Astrocyte (in vitro differentiated cells and primary cell): ENCODE data around the gene PLCL1. TPM values are rescaled to one million over a fixed set of nuclear protein-coding genes. Genes with fewer than 3 reads are reported as not detected.

ENCODE experiments used
- DNase-seq: peaks from one replicate; pipeline ENCODE4 v3.0.0-alpha.2; 2010; ENCODE audit warnings: low read depth
- FAIRE-seq: peaks from 2 replicates; lab custom pipeline; 2011; peaks lifted over from hg19 to GRCh38; lab: Jason Lieb, UNC
- H2AFZ ChIP-seq: 2 replicates; pipeline ENCODE4 v1.6.0; 2012; ENCODE audit warnings: low read depth, low read length, inconsistent platforms
- H3K27ac ChIP-seq: 2 replicates; pipeline ENCODE4 v1.5.1; 2011; ENCODE audit warnings: low read depth, low read length, inconsistent platforms
- H3K27me3 ChIP-seq: 2 replicates; pipeline ENCODE4 v1.6.0; 2011; ENCODE audit warnings: low read length, inconsistent platforms; ENCODE audit not compliant: insufficient read depth
- H3K36me3 ChIP-seq: 2 replicates; pipeline ENCODE4 v1.5.1; 2011; ENCODE audit warnings: low read length, inconsistent platforms; ENCODE audit not compliant: insufficient read depth
- H3K4me1 ChIP-seq: 2 replicates; pipeline ENCODE4 v1.5.1; 2011; ENCODE audit warnings: low read length, inconsistent platforms; ENCODE audit not compliant: insufficient read depth
- H3K4me2 ChIP-seq: 2 replicates; pipeline ENCODE4 v1.6.0; 2012; ENCODE audit warnings: low read length, inconsistent platforms
- H3K4me3 ChIP-seq: 2 replicates; pipeline ENCODE4 v1.5.1; 2011; ENCODE audit warnings: low read depth, mild to moderate bottlenecking, low read length, inconsistent platforms; ENCODE audit not compliant: insufficient read depth
- H3K79me2 ChIP-seq: 2 replicates; pipeline ENCODE4 v1.6.0; 2012; ENCODE audit warnings: mild to moderate bottlenecking, low read length, inconsistent platforms; ENCODE audit not compliant: insufficient read depth
- H3K9ac ChIP-seq: 2 replicates; pipeline ENCODE4 v1.6.0; 2012; ENCODE audit warnings: mild to moderate bottlenecking, low read length, inconsistent platforms
- H3K9me3 ChIP-seq: 2 replicates; pipeline ENCODE4 v1.5.1; 2012; ENCODE audit warnings: low read depth, mild to moderate bottlenecking, low read length, inconsistent platforms; ENCODE audit not compliant: insufficient read depth
- H4K20me1 ChIP-seq: 2 replicates; pipeline ENCODE4 v1.6.0; 2012; ENCODE audit warnings: low read length, inconsistent platforms; ENCODE audit not compliant: insufficient read depth
- H3K27ac Mint-ChIP-seq: one replicate; pipeline ENCODE4 v1.8.0; 2021; ENCODE audit warnings: mild to moderate bottlenecking, mixed read lengths; ENCODE audit not compliant: unreplicated experiment
- H3K27me3 Mint-ChIP-seq: one replicate; pipeline ENCODE4 v1.8.0; 2021; ENCODE audit warnings: low read depth, mixed read lengths; ENCODE audit not compliant: unreplicated experiment
- H3K36me3 Mint-ChIP-seq: one replicate; pipeline ENCODE4 v1.8.0; 2021; ENCODE audit warnings: low read depth, mixed read lengths; ENCODE audit not compliant: unreplicated experiment
- H3K4me1 Mint-ChIP-seq: one replicate; pipeline ENCODE4 v1.8.0; 2021; ENCODE audit warnings: low read depth, mixed read lengths; ENCODE audit not compliant: unreplicated experiment
- H3K4me3 Mint-ChIP-seq: one replicate; pipeline ENCODE4 v1.8.0; 2021; ENCODE audit warnings: mild to moderate bottlenecking, moderate library complexity, mixed read lengths; ENCODE audit not compliant: unreplicated experiment
- H3K9me3 Mint-ChIP-seq: one replicate; pipeline ENCODE4 v1.8.0; 2021; ENCODE audit warnings: mild to moderate bottlenecking, mixed read lengths; ENCODE audit not compliant: unreplicated experiment
- CTCF ChIP-seq: IDR thresholded peaks from 2 replicates; pipeline ENCODE4 v1.5.1; 2011; ENCODE audit warnings: low read depth, mild to moderate bottlenecking, inconsistent platforms, low read length, moderate library complexity; ENCODE audit not compliant: insufficient read depth
- EZH2 ChIP-seq: IDR thresholded peaks from 2 replicates; pipeline ENCODE4 v1.6.1; 2012; ENCODE audit warnings: mild to moderate bottlenecking, low read length, inconsistent platforms; ENCODE audit not compliant: insufficient read depth
- total RNA-seq: library from RNA; stranded (reverse); gene quantifications from 2 replicates; pipeline ENCODE4 v1.2.1, GENCODE V29; 2021

Gene PLCL1
- total RNA-seq, 1 donor from 2014 or later, result 0.84 TPM

- FAIRE-seq, result no peak
- peaks cover 20% of the 10 kb centered on the region for H3K27me3 Mint-ChIP-seq
- Histone ChIP-seq H3K9me3 (no peaks in the 10 kb centered on the region), H4K20me1 (no peaks in the 10 kb centered on the region), H3K4me2 (no peak overlapping the region), H3K4me3 (no peak overlapping the region), H2AFZ (no peak overlapping the region), H3K27ac (no peak overlapping the region), H3K79me2 (no peaks in the 10 kb centered on the region), H3K36me3 (no peaks in the 10 kb centered on the region), H3K4me1 (peaks cover 3% of the 10 kb centered on the region), H3K27me3 (peaks cover 22% of the 10 kb centered on the region), H3K9ac (no peak overlapping the region)
- no peak for TF ChIP-seq EZH2
- no peak for TF ChIP-seq CTCF
- H3K36me3 Mint-ChIP-seq, result no peaks in the 10 kb centered on the region
- H3K27ac Mint-ChIP-seq, result no peak overlapping the region
- H3K9me3 Mint-ChIP-seq, result no peaks in the 10 kb centered on the region
- no peak for DNase-seq
- H3K4me3 Mint-ChIP-seq, result no peak overlapping the region
- H3K4me1 Mint-ChIP-seq, result peaks cover 2% of the 10 kb centered on the region
These were observed 3.4 kb upstream of the PLCL1 start for GRCh38 chr2:197801033-197801432.

GRCh38 chr2:197803033-197803444 is 1.4 kb upstream of the PLCL1 start:
- Mint-ChIP-seq H3K27me3 (peaks cover 15% of the 10 kb centered on the region), H3K36me3 (no peaks in the 10 kb centered on the region), H3K4me3 (no peak overlapping the region), H3K27ac (no peak overlapping the region), H3K9me3 (no peaks in the 10 kb centered on the region), H3K4me1 (peaks cover 2% of the 10 kb centered on the region)
- H3K4me2 ChIP-seq, result no peak overlapping the region
- no peak overlapping the region for H3K9ac ChIP-seq
- no peak for FAIRE-seq
- peaks cover 22% of the 10 kb centered on the region for H3K27me3 ChIP-seq
- H3K4me1 ChIP-seq, result peaks cover 3% of the 10 kb centered on the region
- no peaks in the 10 kb centered on the region for H3K9me3 ChIP-seq
- H2AFZ ChIP-seq, result no peak overlapping the region
- H3K36me3 ChIP-seq, result no peaks in the 10 kb centered on the region
- peak; percentile 19 for DNase-seq
- no peaks in the 10 kb centered on the region for H3K79me2 ChIP-seq
- no peak for TF ChIP-seq EZH2
- TF ChIP-seq CTCF, result peak; percentile 86
- H3K27ac ChIP-seq, result no peak overlapping the region
- no peak overlapping the region for H3K4me3 ChIP-seq
- H4K20me1 ChIP-seq, result no peaks in the 10 kb centered on the region
